GM13977 (cell line): ENCODE data around the gene NDUFB11.
A peak's percentile ranks its signal among the peaks of the same experiment; 100 is the strongest.

ENCODE experiments used
- DNase-seq: peaks from one replicate; pipeline ENCODE4 v3.0.0; 2012; ENCODE audit warnings: low spot score
- CTCF ChIP-seq: IDR thresholded peaks from 2 replicates; pipeline ENCODE4 v1.5.1; 2012; ENCODE audit warnings: mild to moderate bottlenecking, control low read depth; ENCODE audit not compliant: insufficient read depth; ENCODE audit errors: extremely low read depth, missing control alignments
- in situ Hi-C: fragments of 300-500 bp; cut with MboI; formaldehyde crosslinking; loops from one replicate; pipeline ENCODE4 v1.12.0; 2022; ENCODE audit warnings: low sequenced_read_pairs, low pct_unique_long_range_greater_than_20kb, mixed read lengths, inconsistent platforms; ENCODE audit not compliant: unreplicated experiment

Gene NDUFB11

GRCh38 chrX:47144626-47145394 lies at the start of gene NDUFB11, which contains the start of gene RBM10:
TSS of gene NDUFB11 (minus strand) at chrX:47144702. CDS start at chrX:47144679, 23 bp downstream.
TSS of gene RBM10 (plus strand) at chrX:47145221. CDS start at chrX:47147482, 2,261 bp downstream.
- peak; percentile 88 for DNase-seq
- peak; percentile 42 for TF ChIP-seq CTCF
- in situ Hi-C loops = no loop called here

GRCh38 chrX:47193475-47194193 lies 49.1 kb upstream of the NDUFB11 start, which contains the start of gene UBA1:
TSS of gene UBA1 (plus strand) at chrX:47193829. CDS start at chrX:47198803, 4,974 bp downstream.
- peak; percentile 95 for DNase-seq
- in situ Hi-C loops = loop anchor here (25.0 kb wide), 1 partner anchor 319 kb away; no protein-coding TSS in a partner anchor
- TF ChIP-seq CTCF = peak; percentile 83

GRCh38 chrX:47191806-47192401 lies 47.4 kb upstream of the NDUFB11 start:
- DNase-seq = no peak
- TF ChIP-seq CTCF = no peak
- in situ Hi-C loops = loop anchor here (25.0 kb wide), 1 partner anchor 320 kb away; no protein-coding TSS in a partner anchor

- no peak for DNase-seq
- in situ Hi-C loops = loop anchor here (25.0 kb wide), 1 partner anchor 321 kb away; no protein-coding TSS in a partner anchor
- no peak for TF ChIP-seq CTCF
These were observed 46.8 kb upstream of the NDUFB11 start for GRCh38 chrX:47191331-47191730.

GRCh38 chrX:47190445-47191269 lies 46.2 kb upstream of the NDUFB11 start:
- in situ Hi-C loops = loop anchor here (25.0 kb wide), 1 partner anchor 322 kb away; no protein-coding TSS in a partner anchor
- no peak for TF ChIP-seq CTCF
- peak; percentile 90 for DNase-seq
